ENCODE results near the gene TMEM38A. TPM values are rescaled to one million over a fixed set of nuclear protein-coding genes. Genes with fewer than 3 reads are reported as not detected.

The TMEM38A gene
- total RNA-seq, 1 donor = 2.2 TPM

GRCh38 chr19:16625163-16625958, 35.6 kb upstream of the TMEM38A start:
- DNase-seq (ENCODE audit: low read depth) = no peak
- H3K4me3 ChIP-seq (ENCODE audit: low read depth, low read length) = no peak overlapping the region
- TF ChIP-seq CTCF (IDR thresholded peaks at IDR 0.05; ENCODE audit: insufficient read depth, low read depth, low read length) = no peak

GRCh38 chr19:16626796-16627192, 34.1 kb upstream of the TMEM38A start:
- DNase-seq (ENCODE audit: low read depth) = no peak
- TF ChIP-seq CTCF (IDR thresholded peaks at IDR 0.05; ENCODE audit: insufficient read depth, low read depth, low read length) = no peak
- H3K4me3 ChIP-seq (ENCODE audit: low read depth, low read length) = peak overlapping the region; percentile 97

DNA sequence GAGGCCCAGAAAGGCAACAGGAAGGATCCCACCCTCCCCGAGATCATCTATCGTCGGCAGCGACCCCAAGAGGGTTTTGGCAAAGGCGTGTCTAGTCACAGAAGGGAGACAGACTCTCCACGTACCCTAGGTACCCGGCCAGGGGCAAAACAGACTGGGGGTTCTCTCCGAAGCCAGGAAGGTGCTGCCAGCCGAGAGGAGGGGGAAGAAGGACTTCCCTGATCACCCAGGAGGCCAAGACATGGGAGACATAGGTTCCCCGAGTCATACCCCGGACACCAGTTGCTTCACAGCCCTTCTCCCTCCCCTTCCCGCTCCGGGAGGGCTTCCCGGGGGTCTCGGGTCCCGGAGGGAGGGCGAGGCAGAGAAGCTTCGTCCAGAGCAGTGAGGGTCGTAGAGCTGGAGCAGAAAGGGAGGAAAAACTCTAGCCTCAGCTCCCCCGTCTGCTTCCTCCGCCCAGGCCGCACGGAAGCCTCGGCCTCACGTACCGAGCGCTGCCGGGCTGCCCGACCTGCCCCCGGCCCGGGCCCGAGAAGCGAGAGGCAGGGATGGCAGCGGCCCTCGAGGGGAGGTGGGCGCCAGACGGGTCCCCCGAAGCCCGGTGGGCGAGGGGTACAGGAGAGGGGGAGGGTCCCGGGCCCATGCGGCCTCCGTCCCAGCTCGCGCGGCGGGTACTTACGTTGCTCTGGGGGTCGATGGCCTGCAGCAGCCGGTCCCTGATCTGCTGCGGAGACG, 33.6 kb upstream of the TMEM38A start:
- DNase-seq (ENCODE audit: low read depth) = peak; percentile 39
- H3K4me3 ChIP-seq (ENCODE audit: low read depth, low read length) = peak overlapping the region; percentile 97
- TF ChIP-seq CTCF (IDR thresholded peaks at IDR 0.05; ENCODE audit: insufficient read depth, low read depth, low read length) = no peak

- H3K4me3 ChIP-seq (ENCODE audit: low read depth, low read length) = peak overlapping the region; percentile 97
- DNase-seq (ENCODE audit: low read depth) = no peak
- no peak for TF ChIP-seq CTCF (IDR thresholded peaks at IDR 0.05; ENCODE audit: insufficient read depth, low read depth, low read length)
These were observed 33.1 kb upstream of the TMEM38A start for GRCh38 chr19:16627928-16628182.

- H3K4me3 ChIP-seq (ENCODE audit: low read depth, low read length) = peak within 1 kb of the TSS; percentile 97
- peak; percentile 93 for DNase-seq (ENCODE audit: low read depth)
- no peak for TF ChIP-seq CTCF (IDR thresholded peaks at IDR 0.05; ENCODE audit: insufficient read depth, low read depth, low read length)
These were observed 32.6 kb upstream of the TMEM38A start, which contains the start of gene MED26 for GRCh38 chr19:16628183-16628983. TSS of gene MED26 (minus strand) at chr19:16628204. CDS start at chr19:16627943, 261 bp downstream.

GRCh38 chr19:16628984-16629691, 31.8 kb upstream of the TMEM38A start:
- peak; percentile 92 for DNase-seq (ENCODE audit: low read depth)
- no peak for TF ChIP-seq CTCF (IDR thresholded peaks at IDR 0.05; ENCODE audit: insufficient read depth, low read depth, low read length)
- peak overlapping the region; percentile 81 for H3K4me3 ChIP-seq (ENCODE audit: low read depth, low read length)
